M059J (cell line): ENCODE data around the gene CNOT3. TPM values are rescaled to one million over a fixed set of nuclear protein-coding genes. Genes with fewer than 3 reads are reported as not detected.

Source experiments
- DNase-seq: peaks from one replicate; pipeline ENCODE4 v3.0.0-alpha.2; 2012; ENCODE audit warnings: low read depth
- total RNA-seq: library from RNA; depleted of rRNA; stranded (reverse); fragments of >200 nt; shearing (Covaris generic); gene quantifications from 2 replicates; pipeline ENCODE4 v1.2.3, GENCODE V29; 2014

The CNOT3 gene
- total RNA-seq, 1 experiment from 2014 or later = 18.4 TPM

- no peak for DNase-seq
Observed at GRCh38 chr19:54121259-54121658, 16.3 kb upstream of the CNOT3 start.

DNA sequence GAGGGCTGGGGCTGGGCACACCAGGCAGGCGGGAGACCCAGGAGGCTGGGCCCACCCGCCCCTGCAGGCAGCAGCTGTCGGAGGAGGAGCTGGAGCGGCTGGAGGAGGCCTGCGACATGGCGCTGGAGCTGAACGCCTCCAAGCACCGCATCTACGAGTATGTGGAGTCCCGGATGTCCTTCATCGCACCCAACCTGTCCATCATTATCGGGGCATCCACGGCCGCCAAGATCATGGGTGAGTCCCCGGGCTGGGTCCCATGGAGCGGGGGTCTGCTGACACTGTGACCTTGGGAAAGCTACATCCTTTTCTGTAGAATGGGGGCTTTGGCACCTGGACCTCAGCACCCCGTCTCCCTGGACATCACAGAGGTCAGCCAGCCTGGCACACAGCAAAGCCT, 13.9 kb upstream of the CNOT3 start:
- DNase-seq = no peak

DNA sequence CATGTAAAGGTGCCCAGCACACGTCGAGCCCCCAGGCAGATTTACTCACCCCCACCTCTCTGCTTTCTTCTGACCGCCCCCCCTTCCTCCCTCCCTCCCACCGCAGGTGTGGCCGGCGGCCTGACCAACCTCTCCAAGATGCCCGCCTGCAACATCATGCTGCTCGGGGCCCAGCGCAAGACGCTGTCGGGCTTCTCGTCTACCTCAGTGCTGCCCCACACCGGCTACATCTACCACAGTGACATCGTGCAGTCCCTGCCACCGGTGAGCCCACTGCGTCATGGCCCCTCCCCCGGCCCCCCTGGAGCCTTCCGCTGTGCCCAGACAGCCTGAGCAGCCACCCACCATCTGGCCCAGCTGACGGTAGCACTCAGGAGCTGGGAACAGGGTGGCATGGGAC, 13.2 kb upstream of the CNOT3 start:
- DNase-seq = no peak

DNA sequence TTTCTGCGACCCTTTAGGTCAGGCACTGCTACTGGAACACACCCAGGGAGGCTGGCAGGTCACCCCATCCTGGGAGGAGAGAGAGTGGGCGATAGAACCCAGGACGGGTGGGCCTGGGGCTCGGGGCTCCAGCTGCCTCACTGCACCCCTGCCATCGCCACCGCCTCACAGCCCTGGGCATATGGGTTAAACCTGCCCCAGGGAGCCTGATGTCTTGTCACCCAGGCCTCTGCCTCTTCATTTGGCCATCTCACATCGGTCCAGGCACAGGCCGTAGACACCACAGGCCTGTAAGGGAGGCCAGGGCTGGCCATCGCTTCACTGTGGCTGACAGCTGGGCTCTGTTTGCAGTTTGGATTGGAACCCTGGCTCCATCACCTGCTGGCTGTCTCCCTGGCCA, 11.8 kb upstream of the CNOT3 start:
- DNase-seq = no peak

- no peak for DNase-seq
Observed at GRCh38 chr19:54127688-54128440, 9.7 kb upstream of the CNOT3 start.

DNA sequence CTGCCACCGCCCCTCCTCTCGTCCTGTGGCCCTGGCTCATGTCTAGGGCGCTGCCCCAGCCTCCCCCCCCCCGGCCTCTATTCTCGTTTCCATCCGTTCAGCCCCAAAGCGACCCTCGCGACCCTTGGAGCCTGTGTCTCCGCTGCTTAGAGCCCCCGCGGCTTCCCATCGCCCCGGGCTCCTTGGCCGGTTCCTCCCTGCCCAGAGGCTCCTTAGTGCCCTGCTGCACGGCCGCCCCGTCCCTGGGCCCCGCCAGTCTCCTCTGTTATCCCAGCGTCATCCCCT, 9.2 kb upstream of the CNOT3 start:
- DNase-seq = no peak

DNA sequence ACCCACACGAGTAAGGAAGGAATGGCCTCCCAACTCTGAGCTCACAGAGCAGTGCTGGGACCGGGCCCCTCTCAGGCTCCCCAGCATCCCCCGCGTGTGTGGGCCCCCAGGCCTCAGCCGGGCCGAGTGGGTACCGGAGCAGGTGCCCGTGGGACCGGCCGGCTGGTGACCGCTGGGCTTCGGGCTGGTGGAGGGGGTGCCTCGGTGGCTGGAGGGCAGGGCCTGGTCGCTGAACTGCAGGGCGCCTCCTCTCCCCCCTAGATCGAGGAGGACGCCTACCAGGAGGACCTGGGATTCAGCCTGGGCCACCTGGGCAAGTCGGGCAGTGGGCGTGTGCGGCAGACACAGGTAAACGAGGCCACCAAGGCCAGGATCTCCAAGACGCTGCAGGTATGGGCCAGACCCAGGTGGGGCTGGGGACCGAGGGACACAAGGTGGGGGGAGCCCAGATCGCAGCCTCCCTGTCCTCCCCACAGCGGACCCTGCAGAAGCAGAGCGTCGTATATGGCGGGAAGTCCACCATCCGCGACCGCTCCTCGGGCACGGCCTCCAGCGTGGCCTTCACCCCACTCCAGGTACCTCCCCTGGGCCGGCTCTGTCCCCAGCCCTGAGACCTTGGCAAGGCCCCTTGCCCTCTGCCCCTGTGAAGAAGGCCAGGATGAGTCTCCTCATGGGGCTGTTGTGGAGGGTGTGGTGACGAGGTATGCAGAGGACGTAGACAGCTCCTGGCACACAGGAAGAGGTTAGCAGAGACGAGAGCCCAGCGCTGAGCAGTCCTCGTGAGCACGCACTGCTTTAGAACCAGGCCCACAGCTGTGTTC, 8.6 kb upstream of the CNOT3 start:
- DNase-seq = no peak

GRCh38 chr19:54129617-54129996, 8.0 kb upstream of the CNOT3 start:
- DNase-seq = no peak

- DNase-seq = peak; percentile 31
Observed at GRCh38 chr19:54133312-54133956, 4.1 kb upstream of the CNOT3 start.

DNA sequence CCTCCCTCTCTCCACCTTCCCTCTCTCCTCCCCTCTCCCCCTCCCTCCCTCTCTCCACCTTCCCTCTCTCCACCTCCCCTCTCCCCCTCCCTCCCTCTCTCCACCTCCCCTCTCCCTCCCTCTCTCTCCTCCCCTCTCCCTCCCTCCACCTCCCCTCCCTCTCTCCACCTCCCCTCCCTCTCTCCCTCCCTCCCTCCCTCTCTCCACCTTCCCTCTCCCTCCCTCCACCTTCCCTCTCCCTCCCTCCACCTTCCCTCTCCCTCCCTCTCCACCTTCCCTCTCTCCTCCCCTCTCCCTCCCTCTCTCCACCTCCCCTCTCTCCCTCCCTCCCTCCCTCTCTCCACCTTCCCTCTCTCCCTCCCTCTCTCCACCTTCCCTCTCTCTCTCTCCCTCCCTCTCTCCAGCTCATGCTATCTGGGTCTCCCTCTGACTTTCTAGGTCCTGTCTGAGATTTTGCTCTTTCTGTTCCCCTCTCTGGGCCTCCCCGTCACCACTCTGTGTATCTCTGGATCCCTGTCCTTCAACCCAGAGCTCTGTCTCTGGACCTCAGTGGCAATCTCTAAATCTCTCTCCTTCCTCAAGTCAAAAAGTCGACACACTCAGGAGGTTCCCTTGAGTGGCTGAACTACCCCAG, 3.5 kb upstream of the CNOT3 start:
- DNase-seq = no peak

DNA sequence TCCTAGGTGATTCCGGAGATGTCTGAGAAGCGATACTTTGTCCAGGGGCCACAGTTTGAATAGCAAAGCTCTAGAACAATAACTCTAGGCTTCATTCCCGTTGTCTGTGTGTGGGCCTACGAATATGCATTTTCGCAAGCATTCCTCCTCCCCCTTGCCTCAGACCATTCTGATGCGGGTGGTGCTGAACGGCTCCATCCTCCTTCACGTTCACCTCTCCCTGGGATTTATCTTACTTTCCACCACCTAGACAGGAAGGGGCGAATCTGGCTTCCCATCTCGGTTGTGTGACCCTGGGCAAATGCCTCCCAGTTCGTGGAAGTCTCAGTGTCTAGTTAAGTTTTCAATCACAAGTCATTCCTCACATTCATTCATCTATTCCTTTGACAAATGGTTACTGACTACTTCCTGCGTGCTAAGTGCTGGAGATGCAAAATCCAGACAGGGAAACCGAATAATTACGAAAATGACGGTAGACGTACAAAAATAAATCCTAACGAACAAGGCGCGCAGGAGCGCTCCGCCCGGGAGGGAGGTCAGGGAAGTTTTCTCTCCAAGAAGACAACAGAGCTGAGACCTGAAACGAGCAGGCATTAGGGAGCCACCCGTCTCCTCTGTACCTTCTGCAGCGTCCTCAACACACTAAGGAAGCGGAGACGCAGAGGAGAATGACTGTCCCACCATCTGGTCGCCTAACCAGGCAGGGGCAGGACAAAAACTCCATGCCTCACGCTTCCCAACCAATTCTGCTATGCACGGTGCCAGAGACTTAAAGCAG, 1.3 kb upstream of the CNOT3 start:
- no peak for DNase-seq

DNA sequence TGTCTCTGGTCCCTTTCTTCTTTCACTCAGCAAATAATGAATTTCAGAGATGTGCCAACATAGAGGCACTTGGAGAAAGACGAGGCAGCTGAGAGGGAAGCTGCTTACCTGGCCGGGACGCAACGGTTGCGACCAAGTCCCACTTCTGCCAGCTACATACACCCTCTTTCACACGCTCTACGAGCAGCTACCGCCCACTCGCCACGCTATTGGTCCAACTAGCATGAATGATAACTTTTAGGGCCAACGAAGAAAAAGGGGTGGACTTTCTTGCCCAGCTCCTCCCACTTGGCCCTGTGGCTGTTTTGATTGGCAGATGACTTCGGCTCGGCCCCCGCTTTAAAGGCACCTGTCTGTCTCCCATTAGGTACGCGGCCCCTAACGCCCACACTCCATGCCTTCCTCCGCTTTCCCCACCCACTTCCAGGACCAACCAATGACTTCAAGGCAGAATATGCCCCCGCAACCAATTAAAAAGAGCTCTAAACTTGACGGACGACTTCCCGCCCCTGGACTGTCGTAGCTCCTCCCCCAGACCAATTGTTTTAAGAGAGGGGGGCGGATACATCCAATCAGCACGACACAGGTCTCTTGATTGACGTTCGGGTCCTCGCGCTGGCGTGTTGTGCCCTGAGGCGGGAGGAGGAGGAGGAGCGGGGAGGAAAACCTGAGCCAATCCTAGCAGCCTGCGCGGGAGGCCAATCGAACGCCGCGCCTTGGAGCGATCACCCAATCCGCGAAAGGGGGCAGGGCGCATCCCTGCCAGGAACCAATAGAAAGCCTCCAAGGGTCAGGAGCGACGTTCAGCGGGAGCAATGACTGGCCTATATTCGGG, 481 bp upstream of the CNOT3 start:
- DNase-seq = peak; percentile 100

GRCh38 chr19:54138489-54139256, 1.1 kb downstream of the CNOT3 start:
- DNase-seq = no peak

DNA sequence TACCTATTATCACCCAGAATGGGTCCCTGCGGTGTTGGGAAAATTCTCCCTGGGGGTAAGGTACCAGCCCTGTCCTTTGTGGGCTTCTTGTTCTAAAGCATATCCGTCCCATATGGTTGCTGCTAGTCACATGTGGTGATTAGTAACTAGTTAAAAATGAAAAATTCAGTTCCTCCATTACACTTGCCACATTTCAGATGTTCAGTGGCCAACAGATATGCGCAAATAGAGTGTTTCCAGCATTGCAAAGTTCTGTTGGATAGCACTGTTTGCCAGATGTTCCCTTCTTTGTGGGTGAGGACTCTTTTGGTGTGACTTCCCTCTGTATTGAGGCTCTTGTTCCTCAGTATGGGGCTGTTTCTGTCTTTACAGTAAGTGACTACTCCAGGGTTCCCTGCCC, 3.8 kb downstream of the CNOT3 start:
- no peak for DNase-seq

GRCh38 chr19:54142166-54142780, 4.7 kb downstream of the CNOT3 start:
- no peak for DNase-seq

DNA sequence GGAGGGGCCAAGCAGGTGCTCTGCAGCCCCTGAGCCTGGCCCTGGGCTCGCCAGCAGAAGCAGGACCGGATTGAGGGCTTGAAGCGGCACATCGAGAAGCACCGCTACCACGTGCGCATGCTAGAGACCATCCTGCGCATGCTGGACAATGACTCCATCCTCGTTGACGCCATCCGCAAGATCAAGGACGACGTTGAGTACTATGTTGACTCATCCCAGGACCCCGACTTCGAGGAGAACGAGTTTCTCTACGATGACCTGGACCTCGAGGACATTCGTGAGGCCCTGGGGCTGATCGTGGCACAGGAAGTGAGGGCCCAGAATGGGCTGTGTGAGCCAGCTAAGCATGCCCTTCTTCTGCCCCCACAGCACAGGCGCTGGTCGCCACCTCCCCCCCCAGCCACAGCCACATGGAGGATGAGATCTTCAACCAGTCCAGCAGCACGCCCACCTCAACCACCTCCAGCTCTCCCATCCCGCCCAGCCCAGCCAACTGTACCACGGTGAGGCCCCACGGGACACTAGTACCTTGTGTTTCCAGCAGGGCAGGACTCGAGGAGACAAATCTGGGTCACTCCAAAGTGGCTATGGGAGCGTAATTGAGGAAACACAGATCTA, 8.1 kb downstream of the CNOT3 start:
- no peak for DNase-seq

GRCh38 chr19:54147676-54148075, 10.1 kb downstream of the CNOT3 start:
- DNase-seq = no peak

GRCh38 chr19:54148158-54148557, 10.6 kb downstream of the CNOT3 start:
- no peak for DNase-seq
